MM.1S (cell line): ENCODE results near the gene DLX2.

Experiments used
- EZH2 ChIP-seq: fragments of 300-600 bp; sonication (generic); optimal IDR thresholded peaks from 2 replicates; pipeline ENCODE3; 2017; ENCODE audit warnings: low read depth, mild to moderate bottlenecking, antibody characterized with exemption, low read length, mixed read lengths
- TF ChIP-seq, protein P1 (sequence below): fragments of 300-600 bp; sonication (generic); IDR thresholded peaks from 2 replicates; pipeline ENCODE4 v1.5.1; 2016; ENCODE audit warnings: antibody characterized with exemption, low read length, mixed read lengths

GRCh38 chr2:172079416-172079815 lies 23.3 kb downstream of the DLX2 start:
- TF ChIP-seq, protein P1, sequence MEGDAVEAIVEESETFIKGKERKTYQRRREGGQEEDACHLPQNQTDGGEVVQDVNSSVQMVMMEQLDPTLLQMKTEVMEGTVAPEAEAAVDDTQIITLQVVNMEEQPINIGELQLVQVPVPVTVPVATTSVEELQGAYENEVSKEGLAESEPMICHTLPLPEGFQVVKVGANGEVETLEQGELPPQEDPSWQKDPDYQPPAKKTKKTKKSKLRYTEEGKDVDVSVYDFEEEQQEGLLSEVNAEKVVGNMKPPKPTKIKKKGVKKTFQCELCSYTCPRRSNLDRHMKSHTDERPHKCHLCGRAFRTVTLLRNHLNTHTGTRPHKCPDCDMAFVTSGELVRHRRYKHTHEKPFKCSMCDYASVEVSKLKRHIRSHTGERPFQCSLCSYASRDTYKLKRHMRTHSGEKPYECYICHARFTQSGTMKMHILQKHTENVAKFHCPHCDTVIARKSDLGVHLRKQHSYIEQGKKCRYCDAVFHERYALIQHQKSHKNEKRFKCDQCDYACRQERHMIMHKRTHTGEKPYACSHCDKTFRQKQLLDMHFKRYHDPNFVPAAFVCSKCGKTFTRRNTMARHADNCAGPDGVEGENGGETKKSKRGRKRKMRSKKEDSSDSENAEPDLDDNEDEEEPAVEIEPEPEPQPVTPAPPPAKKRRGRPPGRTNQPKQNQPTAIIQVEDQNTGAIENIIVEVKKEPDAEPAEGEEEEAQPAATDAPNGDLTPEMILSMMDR, result no peak
- no peak for TF ChIP-seq EZH2
